K562 (cell line): ENCODE results near the gene ZNF451.
A peak's percentile ranks its signal among the peaks of the same experiment; 100 is the strongest.

Source experiments
- CEBPB ChIP-seq: fragments of 450-650 bp; IDR thresholded peaks from 2 replicates; pipeline ENCODE4 v1.6.1; 2016; ENCODE audit warnings: missing genetic modification characterization, missing compliant biosample characterization
- EZH2 ChIP-seq: IDR thresholded peaks from 2 replicates; pipeline ENCODE4 v1.6.1; 2012; ENCODE audit warnings: low read depth, mild to moderate bottlenecking, inconsistent platforms, low read length, borderline replicate concordance
- MTF1 ChIP-seq: fragments of 250-450 bp; sonication (Bioruptor Pico); IDR thresholded peaks from 2 replicates; pipeline ENCODE4 v1.9.0; 2021; ENCODE audit warnings: moderate library complexity, mild to moderate bottlenecking, inconsistent platforms, borderline replicate concordance
- NCOA1 ChIP-seq: fragments of 450-650 bp; IDR thresholded peaks from 2 replicates; pipeline ENCODE4 v1.6.1; 2016; ENCODE audit warnings: low read depth
- POLR3A ChIP-seq: IDR thresholded peaks from 2 replicates; pipeline ENCODE4 v1.6.1; 2011; ENCODE audit warnings: borderline replicate concordance, mild to moderate bottlenecking, moderate library complexity; ENCODE audit not compliant: insufficient read length, insufficient read depth; ENCODE audit errors: extremely low read depth
- RCOR1 ChIP-seq, 2 experiments: IDR thresholded peaks; 2 replicates each; pipeline ENCODE4 v1.6.1; 2012; ENCODE audit warnings: low read depth in 2 of 2, low read length in 2 of 2, borderline replicate concordance in 1 of 2, improper control_type of control experiment in 1 of 2
- SIX5 ChIP-seq, 2 experiments: IDR thresholded peaks; 2 replicates each; pipeline ENCODE4 v1.6.1; 2011; ENCODE audit warnings: low read length in 2 of 2, borderline replicate concordance in 1 of 2, low read depth in 1 of 2, mild to moderate bottlenecking in 1 of 2, moderate library complexity in 1 of 2; ENCODE audit not compliant: insufficient read depth in 1 of 2
- TAF1 ChIP-seq: IDR thresholded peaks from 2 replicates; pipeline ENCODE4 v1.6.1; 2011; ENCODE audit warnings: mild to moderate bottlenecking, low read length, moderate library complexity; ENCODE audit not compliant: insufficient read depth, control insufficient read depth, severe bottlenecking; ENCODE audit errors: extremely low read depth
- ZBTB7A ChIP-seq: IDR thresholded peaks from 2 replicates; pipeline ENCODE4 v1.6.1; 2011; ENCODE audit warnings: low read depth, mild to moderate bottlenecking, low read length, moderate library complexity, borderline replicate concordance; ENCODE audit not compliant: control insufficient read depth
- ZNF232 ChIP-seq: sonication (generic); formaldehyde crosslinking; IDR thresholded peaks from 2 replicates; pipeline ENCODE4 v1.8.0; 2022; ENCODE audit warnings: mild to moderate bottlenecking, missing genetic modification reagents

DNA sequence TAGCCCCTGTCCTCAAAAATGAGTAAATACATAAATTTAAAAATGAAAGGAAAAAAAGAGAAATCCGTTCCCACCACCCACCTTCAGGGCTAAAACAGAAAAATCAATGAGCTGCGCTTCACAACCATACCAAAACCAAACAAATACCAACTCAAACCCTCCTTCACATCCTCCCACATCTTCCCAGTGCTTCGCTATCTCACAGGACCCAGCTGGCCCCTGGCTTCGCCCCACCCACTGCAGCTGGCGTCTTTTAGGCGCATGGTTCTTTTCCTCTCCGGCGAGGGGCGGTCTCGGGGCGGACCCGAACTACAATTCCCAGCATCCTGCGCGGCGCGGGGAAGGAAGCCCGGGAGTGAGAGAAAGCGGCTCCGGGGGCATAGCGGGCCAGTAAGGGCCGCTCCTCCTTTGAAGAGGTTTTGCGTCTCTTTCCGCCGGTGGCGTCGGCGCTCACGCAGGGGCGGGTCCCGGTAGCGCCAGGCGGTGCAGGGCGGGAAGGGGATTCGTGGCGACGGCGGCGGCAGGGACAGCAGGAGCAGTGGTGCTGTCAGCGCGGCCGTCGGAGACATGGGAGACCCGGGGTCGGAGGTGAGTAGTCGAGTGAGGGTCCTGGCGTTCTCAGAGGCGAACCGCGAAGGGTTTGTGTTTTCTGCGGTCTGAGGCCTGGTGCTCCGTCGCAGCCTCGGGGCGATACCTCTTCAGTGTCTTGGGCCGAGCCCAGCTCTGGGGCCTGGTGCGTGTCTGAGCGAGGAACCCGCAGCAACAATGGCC, at the start of gene ZNF451:
- TF ChIP-seq SIX5 (IDR thresholded peaks at IDR 0.05; ENCODE audit: borderline replicate concordance in 1 of 2, insufficient read depth in 1 of 2, low read depth in 1 of 2, low read length in 2 of 2) (peak; percentile 71 to 82), POLR3A (no peak), ZNF232 (CRISPR knock-in tag) (no peak), ZBTB7A (no peak; the same call in 1 of the 2 replicates), EZH2 (no peak), TAF1 (peak; percentile 84), NCOA1 (0 out of 2 replicates have a peak, but pooled peaks have one; percentile 62), CEBPB (tag) (no peak), RCOR1 (IDR thresholded peaks at IDR 0.05; ENCODE audit: borderline replicate concordance in 1 of 2, low read depth in 2 of 2, low read length in 2 of 2) (peak; percentile 74 to 85; a peak in 3 of 4 replicates), MTF1 (no peak)
